GM23338 (cell line): ENCODE measurements around the gene TBX6. TPM values are rescaled to one million over a fixed set of nuclear protein-coding genes. Genes with fewer than 3 reads are reported as not detected.

Experiments
- ATAC-seq: fragments of 200-7000 bp; cut with Tn5 transposase; 3 replicates; pipeline ENCODE4 v1.9.1; 2020
- DNase-seq: peaks from one replicate; pipeline ENCODE4 v3.0.0-alpha.2; 2015; ENCODE audit warnings: low spot score
- H2AFZ ChIP-seq: fragments of 200-600 bp; sonication (generic); 2 replicates; pipeline ENCODE4 v1.8.0; 2016; ENCODE audit warnings: antibody characterized with exemption, mild to moderate bottlenecking, moderate library complexity
- H3F3A ChIP-seq: fragments of 200-600 bp; sonication (generic); replicated peaks from 2 replicates; pipeline ENCODE4 v1.8.0; 2017; ENCODE audit warnings: antibody characterized with exemption, mixed run types, low read depth
- H3K27ac ChIP-seq: fragments of 200-600 bp; sonication (generic); 2 replicates; pipeline ENCODE4 v1.6.1; 2016; ENCODE audit warnings: low read depth
- H3K27me3 ChIP-seq: fragments of 200-600 bp; sonication (generic); 2 replicates; pipeline ENCODE4 v1.8.0; 2016; ENCODE audit warnings: mild to moderate bottlenecking, mixed run types, moderate library complexity; ENCODE audit not compliant: insufficient read depth
- H3K36me3 ChIP-seq: fragments of 200-600 bp; sonication (generic); 2 replicates; pipeline ENCODE4 v1.8.0; 2016; ENCODE audit warnings: mild to moderate bottlenecking; ENCODE audit not compliant: insufficient read depth
- H3K4me1 ChIP-seq: fragments of 200-600 bp; sonication (generic); 2 replicates; pipeline ENCODE4 v1.8.0; 2016; ENCODE audit warnings: mild to moderate bottlenecking, moderate library complexity; ENCODE audit not compliant: insufficient read depth
- H3K4me2 ChIP-seq: fragments of 200-600 bp; sonication (generic); 2 replicates; pipeline ENCODE4 v1.7.1; 2017; ENCODE audit warnings: mixed run types
- H3K4me3 ChIP-seq: fragments of 200-600 bp; sonication (generic); 2 replicates; pipeline ENCODE4 v1.6.1; 2016; ENCODE audit warnings: mixed run types
- H3K79me2 ChIP-seq: fragments of 200-600 bp; sonication (generic); replicated peaks from 2 replicates; pipeline ENCODE4 v1.8.0; 2017; ENCODE audit warnings: mild to moderate bottlenecking; ENCODE audit not compliant: insufficient read depth
- H3K9me2 ChIP-seq: fragments of 200-600 bp; sonication (generic); 2 replicates; pipeline ENCODE4 v1.8.0; 2017; ENCODE audit not compliant: insufficient read depth
- H4K20me1 ChIP-seq: fragments of 200-600 bp; sonication (generic); replicated peaks from 2 replicates; pipeline ENCODE4 v1.8.0; 2017; ENCODE audit warnings: mild to moderate bottlenecking; ENCODE audit not compliant: insufficient read depth
- H3K27ac Mint-ChIP-seq: 2 replicates; pipeline ENCODE4 v1.8.0; 2020; ENCODE audit warnings: inconsistent platforms, mild to moderate bottlenecking, moderate library complexity, mixed read lengths
- H3K27me3 Mint-ChIP-seq: 3 replicates; pipeline ENCODE4 v1.8.0; 2022; ENCODE audit warnings: low read depth, mild to moderate bottlenecking, moderate library complexity, mixed read lengths, inconsistent platforms; ENCODE audit not compliant: insufficient read depth, poor library complexity
- H3K36me3 Mint-ChIP-seq: 3 replicates; pipeline ENCODE4 v1.8.0; 2021; ENCODE audit warnings: low read depth, mild to moderate bottlenecking, inconsistent platforms, moderate library complexity, mixed read lengths
- H3K4me1 Mint-ChIP-seq: 3 replicates; pipeline ENCODE4 v1.8.0; 2020; ENCODE audit warnings: mild to moderate bottlenecking, inconsistent platforms, mixed read lengths
- H3K4me3 Mint-ChIP-seq: 3 replicates; pipeline ENCODE4 v1.8.0; 2021; ENCODE audit warnings: moderate library complexity, mild to moderate bottlenecking, inconsistent platforms, mixed read lengths
- H3K9me3 Mint-ChIP-seq: 3 replicates; pipeline ENCODE4 v1.8.0; 2020; ENCODE audit warnings: moderate library complexity, mild to moderate bottlenecking, inconsistent platforms, mixed read lengths
- CREB1 ChIP-seq: fragments of 250-450 bp; sonication (Bioruptor Pico); IDR thresholded peaks from 2 replicates; pipeline ENCODE4 v1.5.0; 2020; ENCODE audit warnings: low read depth, mild to moderate bottlenecking, moderate library complexity
- ETS1 ChIP-seq: IDR thresholded peaks from 2 replicates; pipeline ENCODE4 v1.6.1; 2016; ENCODE audit warnings: antibody characterized with exemption
- EZH2 ChIP-seq: fragments of 200-600 bp; sonication (generic); IDR thresholded peaks from one replicate; pipeline ENCODE4 v1.8.0; 2017; ENCODE audit warnings: antibody characterized with exemption, mild to moderate bottlenecking, low read depth; ENCODE audit not compliant: unreplicated experiment
- EZH2phosphoT487 ChIP-seq: fragments of 200-600 bp; sonication (generic); IDR thresholded peaks from one replicate; pipeline ENCODE4 v1.8.1; 2018; ENCODE audit warnings: antibody characterized with exemption; ENCODE audit not compliant: unreplicated experiment
- JUNB ChIP-seq: IDR thresholded peaks from one replicate; pipeline ENCODE4 v1.6.1; 2016; ENCODE audit warnings: antibody characterized with exemption; ENCODE audit not compliant: unreplicated experiment
- NANOG ChIP-seq: IDR thresholded peaks from 2 replicates; pipeline ENCODE4 v1.6.1; 2016; ENCODE audit warnings: antibody characterized with exemption, borderline replicate concordance
- POLR2AphosphoS5 ChIP-seq: IDR thresholded peaks from 2 replicates; pipeline ENCODE4 v1.6.1; 2016; ENCODE audit warnings: antibody characterized with exemption, low read depth
- REST ChIP-seq: IDR thresholded peaks from one replicate; pipeline ENCODE4 v1.6.1; 2018; ENCODE audit warnings: antibody characterized with exemption; ENCODE audit not compliant: unreplicated experiment
- STAT1 ChIP-seq: IDR thresholded peaks from one replicate; pipeline ENCODE4 v1.6.1; 2016; ENCODE audit warnings: antibody characterized with exemption; ENCODE audit not compliant: unreplicated experiment
- ZNF114 ChIP-seq: fragments of 250-450 bp; sonication (Bioruptor Pico); IDR thresholded peaks from 2 replicates; pipeline ENCODE4 v1.5.0; 2020; ENCODE audit warnings: mild to moderate bottlenecking, moderate library complexity
- ZNF331 ChIP-seq: fragments of 250-450 bp; sonication (Bioruptor Pico); IDR thresholded peaks from 2 replicates; pipeline ENCODE4 v1.5.0; 2020; ENCODE audit warnings: low read depth, mild to moderate bottlenecking, moderate library complexity
- ZNF462 ChIP-seq: fragments of 250-450 bp; sonication (Bioruptor Pico); IDR thresholded peaks from 2 replicates; pipeline ENCODE4 v1.5.0; 2020; ENCODE audit warnings: mild to moderate bottlenecking, moderate library complexity
- polyA plus RNA-seq: library from polyadenylated mRNA; unstranded; fragments of >200 nt; fragmentation: Nextera tagmentation; extraction: Ambion mirVana; gene quantifications from 2 replicates; pipeline ENCODE4 v1.2.1, GENCODE V29; 2016
- total RNA-seq: library from RNA; depleted of rRNA; stranded (reverse); fragments of >200 nt; shearing (Covaris generic); gene quantifications from 2 replicates; pipeline ENCODE4 v1.2.3, GENCODE V29; 2014
- TF ChIP-seq, protein P1 (sequence below), 2 experiments: fragments of 200-600 bp in 1 of 2; sonication (generic) in 1 of 2; conservative IDR thresholded peaks; 2 replicates each; pipeline versions ENCODE4 v1.5.1 to v1.6.1; 2016 to 2017; ENCODE audit warnings: antibody characterized with exemption in 2 of 2, low read depth in 2 of 2, mild to moderate bottlenecking in 2 of 2, moderate library complexity in 1 of 2

TBX6 gene
- total and polyA plus RNA-seq, 2 experiments from 2014 or later: 1.1 to 2.4 TPM

- Mint-ChIP-seq H3K4me3 (no peak overlapping the region), H3K9me3 (no peaks in the 10 kb centered on the region), H3K27me3 (peaks cover 6% of the 10 kb centered on the region), H3K36me3 (no peaks in the 10 kb centered on the region), H3K4me1 (no peaks in the 10 kb centered on the region), H3K27ac (no peak overlapping the region)
- H3K4me1 ChIP-seq: no peaks in the 10 kb centered on the region
- TF ChIP-seq NANOG (no peak), EZH2 (no peak), EZH2phosphoT487 (no peak), ZNF331 (CRISPR knock-in tag) (no peak), ETS1 (no peak), JUNB (no peak), REST (no peak), ZNF114 (CRISPR knock-in tag) (no peak), POLR2AphosphoS5 (no peak), ZNF462 (no peak), CREB1 (CRISPR knock-in tag) (no peak), STAT1 (no peak)
- TF ChIP-seq, protein P1, sequence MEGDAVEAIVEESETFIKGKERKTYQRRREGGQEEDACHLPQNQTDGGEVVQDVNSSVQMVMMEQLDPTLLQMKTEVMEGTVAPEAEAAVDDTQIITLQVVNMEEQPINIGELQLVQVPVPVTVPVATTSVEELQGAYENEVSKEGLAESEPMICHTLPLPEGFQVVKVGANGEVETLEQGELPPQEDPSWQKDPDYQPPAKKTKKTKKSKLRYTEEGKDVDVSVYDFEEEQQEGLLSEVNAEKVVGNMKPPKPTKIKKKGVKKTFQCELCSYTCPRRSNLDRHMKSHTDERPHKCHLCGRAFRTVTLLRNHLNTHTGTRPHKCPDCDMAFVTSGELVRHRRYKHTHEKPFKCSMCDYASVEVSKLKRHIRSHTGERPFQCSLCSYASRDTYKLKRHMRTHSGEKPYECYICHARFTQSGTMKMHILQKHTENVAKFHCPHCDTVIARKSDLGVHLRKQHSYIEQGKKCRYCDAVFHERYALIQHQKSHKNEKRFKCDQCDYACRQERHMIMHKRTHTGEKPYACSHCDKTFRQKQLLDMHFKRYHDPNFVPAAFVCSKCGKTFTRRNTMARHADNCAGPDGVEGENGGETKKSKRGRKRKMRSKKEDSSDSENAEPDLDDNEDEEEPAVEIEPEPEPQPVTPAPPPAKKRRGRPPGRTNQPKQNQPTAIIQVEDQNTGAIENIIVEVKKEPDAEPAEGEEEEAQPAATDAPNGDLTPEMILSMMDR (conservative IDR thresholded peaks at IDR 0.05; ENCODE audit: low read depth in 2 of 2): no peak
- no peak overlapping the region for H3K27ac ChIP-seq
- no peaks in the 10 kb centered on the region for H3K36me3 ChIP-seq
- no peak overlapping the region for H2AFZ ChIP-seq
- DNase-seq (no peak), ATAC-seq (no peak)
- H3K27me3 ChIP-seq: no peaks in the 10 kb centered on the region
- H3K9me2 ChIP-seq: no peaks in the 10 kb centered on the region
- no peaks in the 10 kb centered on the region for H3F3A ChIP-seq
- H4K20me1 ChIP-seq: no peaks in the 10 kb centered on the region
- no peak overlapping the region for H3K4me2 ChIP-seq
- no peak overlapping the region for H3K4me3 ChIP-seq
- H3K79me2 ChIP-seq: no peaks in the 10 kb centered on the region
These were observed 45.4 kb upstream of the TBX6 start for GRCh38 chr16:30136971-30137605.
